H9 (cell line): ENCODE results near the gene UHRF1. TPM values are rescaled to one million over a fixed set of nuclear protein-coding genes. Genes with fewer than 3 reads are reported as not detected.
A peak's percentile ranks its signal among the peaks of the same experiment; 100 is the strongest.
"Not testable (repeated sequence)": the region's sequence is repeated elsewhere in the genome, so short reads cannot be mapped to it uniquely, and the experiment has no call there.

Experiments
- DNase-seq: peaks from one replicate; pipeline ENCODE4 v3.0.0-alpha.2; 2017
- H2AFZ ChIP-seq: one replicate; pipeline ENCODE4 v1.6.1; 2013; ENCODE audit warnings: mild to moderate bottlenecking, low read length, control low read depth, moderate library complexity
- H2AK5ac ChIP-seq: 2 replicates; pipeline ENCODE4 v1.6.1; 2013; ENCODE audit warnings: low read length, control low read depth, mixed read lengths; ENCODE audit not compliant: insufficient read length
- H2BK120ac ChIP-seq: one replicate; pipeline ENCODE4 v1.6.1; 2013; ENCODE audit warnings: low read depth, mild to moderate bottlenecking, low read length, control low read depth, inconsistent platforms; ENCODE audit not compliant: poor library complexity, severe bottlenecking
- H2BK12ac ChIP-seq: 2 replicates; pipeline ENCODE4 v1.6.1; 2013; ENCODE audit warnings: low read length, control low read depth, mixed read lengths, low read depth; ENCODE audit not compliant: insufficient read length
- H2BK15ac ChIP-seq: 2 replicates; pipeline ENCODE4 v1.6.1; 2013; ENCODE audit warnings: low read depth, low read length, control low read depth
- H2BK20ac ChIP-seq: one replicate; pipeline ENCODE4 v1.6.1; 2013; ENCODE audit warnings: low read depth, mild to moderate bottlenecking, low read length, control low read depth, inconsistent platforms; ENCODE audit not compliant: poor library complexity, severe bottlenecking
- H2BK5ac ChIP-seq: 2 replicates; pipeline ENCODE4 v1.6.1; 2013; ENCODE audit warnings: low read length, control low read depth, mixed read lengths; ENCODE audit not compliant: insufficient read length
- H3K14ac ChIP-seq: 2 replicates; pipeline ENCODE4 v1.6.1; 2013; ENCODE audit warnings: low read length, control low read depth; ENCODE audit not compliant: insufficient read depth
- H3K18ac ChIP-seq: 2 replicates; pipeline ENCODE4 v1.6.1; 2013; ENCODE audit warnings: low read depth, mild to moderate bottlenecking, mixed read lengths, low read length, control low read depth; ENCODE audit not compliant: insufficient read length
- H3K23ac ChIP-seq: 2 replicates; pipeline ENCODE4 v1.6.1; 2013; ENCODE audit warnings: low read length, control low read depth, mixed read lengths, low read depth; ENCODE audit not compliant: insufficient read length
- H3K23me2 ChIP-seq: 2 replicates; pipeline ENCODE4 v1.6.1; 2013; ENCODE audit warnings: low read depth, mild to moderate bottlenecking, mixed read lengths, low read length, control low read depth; ENCODE audit not compliant: insufficient read length, poor library complexity, severe bottlenecking
- H3K27ac ChIP-seq: 2 replicates; pipeline ENCODE4 v1.5.1; 2013; ENCODE audit warnings: low read length, control low read depth, mixed read lengths, low read depth; ENCODE audit not compliant: insufficient read length
- H3K27me3 ChIP-seq: 2 replicates; pipeline ENCODE4 v1.6.1; 2013; ENCODE audit warnings: low read length, control low read depth, inconsistent platforms; ENCODE audit not compliant: insufficient read depth
- H3K4ac ChIP-seq: 2 replicates; pipeline ENCODE4 v1.6.1; 2013; ENCODE audit warnings: low read depth, mild to moderate bottlenecking, control low read depth, inconsistent platforms, low read length, moderate library complexity
- H3K4me1 ChIP-seq: 2 replicates; pipeline ENCODE4 v1.6.1; 2013; ENCODE audit warnings: low read length, control low read depth, inconsistent platforms; ENCODE audit not compliant: insufficient read depth
- H3K4me2 ChIP-seq: 2 replicates; pipeline ENCODE4 v1.6.1; 2013; ENCODE audit warnings: low read length, control low read depth, mixed read lengths; ENCODE audit not compliant: insufficient read length, insufficient read depth
- H3K56ac ChIP-seq: 2 replicates; pipeline ENCODE4 v1.6.1; 2013; ENCODE audit warnings: low read depth, mild to moderate bottlenecking, mixed read lengths, low read length, control low read depth; ENCODE audit not compliant: insufficient read length
- H3K79me1 ChIP-seq: 2 replicates; pipeline ENCODE4 v1.6.1; 2013; ENCODE audit warnings: low read depth, mild to moderate bottlenecking, moderate library complexity, low read length, control low read depth, inconsistent platforms; ENCODE audit not compliant: insufficient read depth, poor library complexity, severe bottlenecking
- H3K79me2 ChIP-seq: 2 replicates; pipeline ENCODE4 v1.6.1; 2013; ENCODE audit warnings: low read length, control low read depth, inconsistent platforms; ENCODE audit not compliant: insufficient read depth
- H3K9ac ChIP-seq: 2 replicates; pipeline ENCODE4 v1.6.1; 2013; ENCODE audit warnings: low read length, control low read depth, mixed read lengths; ENCODE audit not compliant: insufficient read length; ENCODE audit errors: extremely low read depth
- H3K9me3 ChIP-seq: one replicate; pipeline ENCODE4 v1.6.1; 2013; ENCODE audit warnings: low read depth, low read length, inconsistent platforms; ENCODE audit not compliant: control insufficient read depth
- H3T11ph ChIP-seq: one replicate; pipeline ENCODE4 v1.6.1; 2013; ENCODE audit warnings: mild to moderate bottlenecking, low read length, control low read depth, inconsistent platforms
- H4K20me1 ChIP-seq: one replicate; pipeline ENCODE4 v1.6.1; 2013; ENCODE audit not compliant: control insufficient read depth, insufficient read length, insufficient read depth
- H4K5ac ChIP-seq: 2 replicates; pipeline ENCODE4 v1.6.1; 2013; ENCODE audit warnings: low read depth, mild to moderate bottlenecking, mixed read lengths, low read length, control low read depth; ENCODE audit not compliant: insufficient read length
- H4K8ac ChIP-seq: replicated peaks from 2 replicates; pipeline ENCODE4 v1.6.1; 2013; ENCODE audit warnings: low read length, control low read depth, mixed read lengths, low read depth; ENCODE audit not compliant: insufficient read length
- H4K91ac ChIP-seq: 2 replicates; pipeline ENCODE4 v1.6.1; 2013; ENCODE audit warnings: low read depth, mild to moderate bottlenecking, moderate library complexity, mixed read lengths, low read length, control low read depth; ENCODE audit not compliant: insufficient read length
- H3K27ac Mint-ChIP-seq, 3 experiments: 2 replicates in 2 of 3; 3 replicates in 1 of 3; pipeline ENCODE4 v1.8.0; 2020 to 2021; ENCODE audit warnings: mixed read lengths in 3 of 3, mild to moderate bottlenecking in 1 of 3, moderate library complexity in 1 of 3
- H3K27me3 Mint-ChIP-seq: 2 replicates; pipeline ENCODE4 v1.8.0; 2021; ENCODE audit warnings: low read depth, mild to moderate bottlenecking, moderate library complexity, mixed read lengths
- H3K36me3 Mint-ChIP-seq, 3 experiments: 2 replicates in 2 of 3; 3 replicates in 1 of 3; pipeline ENCODE4 v1.8.0; 2020 to 2021; ENCODE audit warnings: low read depth in 3 of 3, mixed read lengths in 3 of 3; ENCODE audit not compliant: insufficient read depth in 1 of 3
- H3K4me1 Mint-ChIP-seq, 2 experiments: 2 replicates each; pipeline ENCODE4 v1.8.0; 2020; ENCODE audit warnings: mixed read lengths in 2 of 2
- H3K4me3 Mint-ChIP-seq, 2 experiments: 2 replicates in 1 of 2; 3 replicates in 1 of 2; pipeline ENCODE4 v1.8.0; 2020 to 2021; ENCODE audit warnings: mild to moderate bottlenecking in 2 of 2, mixed read lengths in 2 of 2, moderate library complexity in 1 of 2
- H3K9me3 Mint-ChIP-seq, 2 experiments: 2 replicates in 1 of 2; 3 replicates in 1 of 2; pipeline ENCODE4 v1.8.0; 2020; ENCODE audit warnings: mild to moderate bottlenecking in 2 of 2, mixed read lengths in 2 of 2, moderate library complexity in 1 of 2
- CTCF ChIP-seq: fragments of 200-600 bp; sonication (generic); conservative IDR thresholded peaks from 3 replicates; pipeline ENCODE4 v1.8.0; 2021; ENCODE audit warnings: antibody characterized with exemption, mild to moderate bottlenecking
- WGBS: extraction: QIAGEN DNeasy Blood & Tissue Kit; methylation state at CpG from one replicate; pipeline ENCODE4 v1.1.7; 2013; ENCODE audit warnings: missing lambda C conversion rate, low lambda C conversion rate, mixed read lengths; ENCODE audit not compliant: insufficient read length; ENCODE audit errors: extremely low coverage; 5-methylcytosine and 5-hydroxymethylcytosine counted together
- total RNA-seq: library from RNA; stranded (reverse); gene quantifications from 2 replicates; pipeline ENCODE4 v1.2.1, GENCODE V29; 2021

Gene UHRF1
- total RNA-seq, 1 experiment from 2014 or later = 106 TPM

- Histone ChIP-seq H3K9ac (no peak overlapping the region), H3K23me2 (no peaks in the 10 kb centered on the region), H2BK5ac (no peak overlapping the region), H3K18ac (no peak overlapping the region), H2AK5ac (no peak overlapping the region), H4K20me1 (no peaks in the 10 kb centered on the region), H2BK12ac (no peak overlapping the region), H3K79me1 (no peaks in the 10 kb centered on the region), H3K4me1 (no peaks in the 10 kb centered on the region), H2BK120ac (no peak overlapping the region), H3K9me3 (no peaks in the 10 kb centered on the region), H2BK20ac (no peak overlapping the region), H3T11ph (no peak overlapping the region), H4K8ac (no peak overlapping the region), H2AFZ (no peak overlapping the region), H3K79me2 (no peaks in the 10 kb centered on the region), H4K91ac (no peak overlapping the region), H3K4ac (no peak overlapping the region), H4K5ac (no peak overlapping the region), H3K27ac (no peak overlapping the region), H3K4me2 (no peak overlapping the region), H3K56ac (no peak overlapping the region), H3K23ac (no peak overlapping the region), H3K27me3 (no peaks in the 10 kb centered on the region), H3K14ac (no peak overlapping the region), H2BK15ac (no peak overlapping the region)
- TF ChIP-seq CTCF = no peak
- H3K27me3 Mint-ChIP-seq = peaks cover 3% of the 10 kb centered on the region; the same call in 1 of the 2 replicates
- H3K4me1 Mint-ChIP-seq = peaks cover 13 to 16% of the 10 kb centered on the region in 2 experiments
- H3K9me3 Mint-ChIP-seq = peaks cover 0 to 3% of the 10 kb centered on the region in 2 experiments; a peak in 2 of 5 replicates
- no peaks in the 10 kb centered on the region; a peak in 1 of 7 replicates for H3K36me3 Mint-ChIP-seq
- WGBS = no CpG with 5 or more reads among the region's 11 CpGs
- H3K4me3 Mint-ChIP-seq = peak overlapping the region in 1 of 2 experiments; percentile 29; a peak in 1 of 5 replicates
- DNase-seq = no peak
- peak overlapping the region in 1 of 3 experiments; percentile 34; a peak in 1 of 7 replicates for H3K27ac Mint-ChIP-seq
Observed at GRCh38 chr19:4879041-4879440, 30.3 kb upstream of the UHRF1 start.

GRCh38 chr19:4882874-4883273 is 26.4 kb upstream of the UHRF1 start:
- not testable (repeated sequence) for H3K36me3 Mint-ChIP-seq, H2AFZ ChIP-seq, H3K4me1 ChIP-seq, H3K79me1 ChIP-seq, H2BK120ac ChIP-seq, H4K5ac ChIP-seq, H3K9ac ChIP-seq, H2BK5ac ChIP-seq, H3K4me3 Mint-ChIP-seq, H3K14ac ChIP-seq, H4K20me1 ChIP-seq, H3K27me3 ChIP-seq, H3K27ac Mint-ChIP-seq, DNase-seq, H3K4me1 Mint-ChIP-seq, H3K23ac ChIP-seq, H2BK20ac ChIP-seq, H2BK15ac ChIP-seq, H3K18ac ChIP-seq, H3T11ph ChIP-seq, H3K27me3 Mint-ChIP-seq, H3K79me2 ChIP-seq, H3K9me3 Mint-ChIP-seq, H4K8ac ChIP-seq, H3K56ac ChIP-seq, H4K91ac ChIP-seq, H3K4me2 ChIP-seq, H3K4ac ChIP-seq, H3K9me3 ChIP-seq, H3K27ac ChIP-seq, H2AK5ac ChIP-seq, H2BK12ac ChIP-seq, H3K23me2 ChIP-seq
- WGBS = no CpG with 5 or more reads among the region's 6 CpGs
